AG10803 (cell line): Measurements from ENCODE around the gene CHD2.

Experiments
- DNase-seq: peaks from one replicate; pipeline ENCODE4 v3.0.0; 2010; ENCODE audit warnings: low read depth
- H3K4me3 ChIP-seq: 2 replicates; pipeline ENCODE4 v1.5.1; 2011; ENCODE audit warnings: mild to moderate bottlenecking, low read length, control low read depth
- TF ChIP-seq, protein P1 (sequence below): conservative IDR thresholded peaks from 2 replicates; pipeline ENCODE4 v1.5.1; 2011; ENCODE audit warnings: mild to moderate bottlenecking, low read length, control low read depth, inconsistent platforms

Gene CHD2

DNA sequence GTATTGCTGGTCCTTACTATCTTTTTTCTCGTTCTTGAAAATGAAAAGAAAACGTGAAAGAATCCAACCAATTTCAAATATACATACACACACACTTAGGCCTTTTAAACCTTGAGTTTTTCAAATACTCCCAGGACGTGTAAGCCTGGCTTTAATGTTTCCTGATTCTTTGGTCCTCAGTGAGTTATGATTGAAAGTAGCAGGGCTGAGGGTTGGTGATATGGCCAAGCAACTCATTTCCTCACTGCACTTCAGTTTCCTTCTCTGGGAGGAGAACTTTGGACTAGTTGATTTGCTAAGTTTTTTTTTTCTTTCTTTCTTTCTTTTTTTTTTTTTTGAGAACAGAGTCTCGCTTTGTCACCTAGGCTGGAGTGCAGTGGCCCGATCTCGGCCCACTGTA lies 34.6 kb downstream of the CHD2 start:
- no peak overlapping the region for H3K4me3 ChIP-seq
- TF ChIP-seq, protein P1, sequence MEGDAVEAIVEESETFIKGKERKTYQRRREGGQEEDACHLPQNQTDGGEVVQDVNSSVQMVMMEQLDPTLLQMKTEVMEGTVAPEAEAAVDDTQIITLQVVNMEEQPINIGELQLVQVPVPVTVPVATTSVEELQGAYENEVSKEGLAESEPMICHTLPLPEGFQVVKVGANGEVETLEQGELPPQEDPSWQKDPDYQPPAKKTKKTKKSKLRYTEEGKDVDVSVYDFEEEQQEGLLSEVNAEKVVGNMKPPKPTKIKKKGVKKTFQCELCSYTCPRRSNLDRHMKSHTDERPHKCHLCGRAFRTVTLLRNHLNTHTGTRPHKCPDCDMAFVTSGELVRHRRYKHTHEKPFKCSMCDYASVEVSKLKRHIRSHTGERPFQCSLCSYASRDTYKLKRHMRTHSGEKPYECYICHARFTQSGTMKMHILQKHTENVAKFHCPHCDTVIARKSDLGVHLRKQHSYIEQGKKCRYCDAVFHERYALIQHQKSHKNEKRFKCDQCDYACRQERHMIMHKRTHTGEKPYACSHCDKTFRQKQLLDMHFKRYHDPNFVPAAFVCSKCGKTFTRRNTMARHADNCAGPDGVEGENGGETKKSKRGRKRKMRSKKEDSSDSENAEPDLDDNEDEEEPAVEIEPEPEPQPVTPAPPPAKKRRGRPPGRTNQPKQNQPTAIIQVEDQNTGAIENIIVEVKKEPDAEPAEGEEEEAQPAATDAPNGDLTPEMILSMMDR: no peak
- DNase-seq: no peak

DNA sequence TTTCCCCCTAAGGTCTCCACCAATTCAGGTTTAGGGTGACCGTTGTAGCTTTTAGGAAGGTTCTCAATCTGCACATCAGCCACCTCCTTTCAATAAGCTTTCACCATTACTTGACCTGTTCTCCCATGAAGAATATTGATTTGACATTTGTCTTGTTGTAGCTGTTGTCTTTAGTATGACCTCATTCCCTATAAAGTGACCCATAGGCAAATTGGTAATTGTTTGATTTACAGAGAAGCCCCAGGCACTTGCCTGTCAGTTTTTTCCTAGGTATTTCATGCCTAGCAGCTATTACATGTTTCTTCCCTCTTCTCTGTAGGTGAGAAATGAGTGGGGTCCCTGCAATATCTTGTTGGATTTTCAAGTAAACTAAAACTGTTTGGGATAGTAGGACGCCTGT lies 36.0 kb downstream of the CHD2 start:
- no peak overlapping the region for H3K4me3 ChIP-seq
- DNase-seq: no peak
- TF ChIP-seq, protein P1: no peak

DNA sequence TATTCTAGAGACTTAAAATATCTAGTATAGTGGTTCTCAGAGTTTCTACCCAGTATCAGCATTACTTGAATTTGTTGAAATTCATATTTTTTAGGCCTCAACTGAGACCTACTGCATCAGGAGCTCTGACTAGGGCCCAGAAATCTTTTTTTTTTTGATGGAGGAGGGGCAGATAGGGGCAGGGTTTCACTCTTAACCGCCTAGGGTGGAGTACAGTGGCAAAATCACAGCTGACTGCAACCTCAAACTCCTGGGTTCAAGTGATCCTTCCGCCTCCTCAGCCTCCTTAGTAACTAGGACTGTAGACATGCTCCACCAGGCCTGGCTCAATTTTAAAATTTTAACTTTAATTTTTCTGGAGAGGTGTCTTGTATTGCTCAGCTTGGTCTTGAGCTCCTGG lies 36.6 kb downstream of the CHD2 start:
- H3K4me3 ChIP-seq: no peak overlapping the region
- no peak for DNase-seq
- TF ChIP-seq, protein P1: no peak

DNA sequence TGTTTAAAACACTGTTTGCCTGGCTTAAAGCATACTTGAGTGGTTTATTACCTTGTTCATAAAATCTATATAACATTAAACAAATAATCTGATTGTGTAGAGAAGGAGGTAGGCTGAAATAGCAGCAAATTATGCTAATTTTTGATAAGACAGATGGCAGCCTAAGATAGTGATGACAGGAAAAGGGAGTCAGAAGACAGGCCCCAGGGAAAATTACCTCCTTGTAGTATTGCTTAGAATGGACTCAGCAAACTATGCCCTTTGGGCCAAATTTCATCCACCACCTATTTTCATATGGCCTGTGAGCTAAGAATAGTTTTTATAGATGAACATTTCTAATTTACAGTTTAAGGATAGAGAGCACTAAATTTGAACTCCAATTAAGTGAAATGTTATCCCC lies 37.8 kb downstream of the CHD2 start:
- no peak overlapping the region for H3K4me3 ChIP-seq
- TF ChIP-seq, protein P1: no peak
- DNase-seq: no peak

DNA sequence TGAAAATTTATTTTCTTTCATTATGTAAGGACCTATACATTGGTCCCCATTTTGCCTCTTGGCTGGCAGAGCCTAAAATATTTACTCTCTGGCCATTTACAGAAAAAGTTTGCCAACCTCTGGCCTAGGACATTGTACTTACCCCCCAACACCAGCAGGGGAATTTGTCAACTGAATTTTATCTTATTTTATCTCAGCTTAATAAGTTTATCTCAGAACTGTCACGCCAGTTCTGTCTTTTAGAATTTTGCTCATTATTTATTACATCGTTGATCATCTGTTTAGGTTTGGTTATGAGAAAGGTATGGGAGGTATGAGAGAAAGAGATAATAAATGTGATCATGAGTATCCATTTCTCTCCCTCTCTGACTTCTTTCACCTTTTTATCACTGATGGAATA lies 38.3 kb downstream of the CHD2 start:
- TF ChIP-seq, protein P1: peak; percentile 33
- no peak for DNase-seq
- H3K4me3 ChIP-seq: no peak overlapping the region

DNA sequence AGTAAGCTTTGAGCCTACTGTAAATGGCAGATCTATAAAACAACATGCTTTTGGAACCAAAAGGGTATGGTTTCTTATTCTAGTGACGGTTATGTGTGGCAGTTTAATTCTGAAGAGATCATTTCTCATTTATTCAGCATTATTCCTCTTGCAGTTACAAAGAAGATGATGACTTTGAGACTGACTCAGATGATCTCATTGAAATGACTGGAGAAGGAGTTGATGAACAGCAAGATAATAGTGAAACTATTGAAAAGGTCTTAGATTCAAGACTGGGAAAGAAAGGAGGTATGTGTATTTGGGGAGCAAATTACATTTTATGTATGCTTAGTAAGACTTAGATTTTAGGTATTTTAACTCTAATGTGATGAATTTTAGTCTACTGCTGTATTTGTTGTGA lies 41.5 kb downstream of the CHD2 start:
- DNase-seq: no peak
- no peak overlapping the region for H3K4me3 ChIP-seq
- TF ChIP-seq, protein P1: no peak

DNA sequence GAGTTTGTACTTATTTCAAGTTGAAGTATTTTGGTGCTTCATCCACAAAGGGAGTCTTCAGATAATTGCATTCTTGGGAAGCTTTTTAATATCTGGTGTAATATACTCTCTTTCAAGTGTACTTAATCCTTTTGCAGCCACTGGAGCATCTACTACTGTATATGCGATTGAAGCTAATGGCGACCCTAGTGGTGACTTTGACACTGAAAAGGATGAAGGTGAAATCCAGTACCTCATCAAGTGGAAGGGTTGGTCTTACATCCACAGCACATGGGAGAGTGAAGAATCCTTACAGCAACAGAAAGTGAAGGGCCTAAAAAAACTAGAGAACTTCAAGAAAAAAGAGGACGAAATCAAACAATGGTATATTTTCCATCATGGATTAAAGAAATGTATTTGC lies 42.6 kb downstream of the CHD2 start:
- no peak overlapping the region for H3K4me3 ChIP-seq
- TF ChIP-seq, protein P1: no peak

More for the DNA sequence above, 42.6 kb downstream of the CHD2 start:
- DNase-seq: no peak
